Natural killer cell treated with Interleukin-12 subunit alpha and Interleukin-12 subunit beta and Interleukin-15 and Interleukin-18, amount 100 ng/mL, for 72 hours (primary cell): ENCODE results near the gene YES1. TPM values are rescaled to one million over a fixed set of nuclear protein-coding genes. Genes with fewer than 3 reads are reported as not detected.

Experiments
- ATAC-seq, 2 donors: fragments of 150-1000 bp; cut with Tn5 transposase in 1 of 2; sonication (Bioruptor Pico), chemical (Tn5 transposase) in 1 of 2; 2 replicates each; pipeline ENCODE4 v1.10.0; 2021
- DNase-seq: peaks from one replicate; pipeline ENCODE4 v3.0.0; 2022; ENCODE audit warnings: low spot score
- H3K27ac Mint-ChIP-seq, 2 donors: 1 replicate in 1 of 2; 2 replicates in 1 of 2; pipeline ENCODE4 v1.8.0; 2022; ENCODE audit warnings: mixed read lengths in 2 of 2, mild to moderate bottlenecking in 1 of 2, moderate library complexity in 1 of 2
- H3K27me3 Mint-ChIP-seq, 2 donors: 1 replicate in 1 of 2; 2 replicates in 1 of 2; pipeline ENCODE4 v1.8.0; 2022; ENCODE audit warnings: mixed read lengths in 2 of 2
- H3K36me3 Mint-ChIP-seq: one replicate; pipeline ENCODE4 v1.8.0; 2022; ENCODE audit warnings: mixed read lengths
- H3K4me1 Mint-ChIP-seq, 2 donors: 1 replicate in 1 of 2; 2 replicates in 1 of 2; pipeline ENCODE4 v1.8.0; 2022; ENCODE audit warnings: low read depth in 2 of 2, mixed read lengths in 2 of 2, mild to moderate bottlenecking in 1 of 2
- H3K4me3 Mint-ChIP-seq: one replicate; pipeline ENCODE4 v1.8.0; 2022; ENCODE audit warnings: mixed read lengths
- H3K9me3 Mint-ChIP-seq: 2 replicates; pipeline ENCODE4 v1.8.0; 2022; ENCODE audit warnings: mixed read lengths
- total RNA-seq, 2 donors: library from RNA; stranded (reverse); gene quantifications; one replicate each; pipeline ENCODE4 v1.2.3, GENCODE V29; 2022

YES1 gene
- total RNA-seq, 2 donors from 2014 or later: 30.8 to 33.3 TPM

DNA sequence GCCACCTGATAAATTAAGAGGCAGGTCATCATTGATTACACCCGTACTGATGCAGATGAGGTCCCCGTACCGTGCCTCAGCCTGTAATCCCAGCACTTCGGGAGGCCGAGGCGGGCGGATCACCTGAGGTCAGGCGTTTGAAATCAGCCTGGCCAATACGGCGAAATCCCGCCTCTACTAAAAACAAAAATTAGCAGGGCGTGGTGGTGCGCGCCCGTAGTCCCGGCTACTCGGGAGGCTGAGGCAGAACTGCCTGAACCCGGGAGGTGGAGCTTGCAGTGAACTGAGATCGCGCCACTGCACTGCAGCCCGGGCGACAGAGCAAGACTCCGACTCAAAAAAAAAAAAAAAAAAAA, 98.9 kb downstream of the YES1 start:
- Mint-ChIP-seq H3K27ac (no peak overlapping the region), H3K27me3 (no peaks in the 10 kb centered on the region), H3K4me3 (no peak overlapping the region), H3K36me3 (peaks cover 11% of the 10 kb centered on the region), H3K4me1 (peaks cover 32 to 44% of the 10 kb centered on the region in 2 donors), H3K9me3 (no peaks in the 10 kb centered on the region)
- DNase-seq (no peak), ATAC-seq (no peak)

DNA sequence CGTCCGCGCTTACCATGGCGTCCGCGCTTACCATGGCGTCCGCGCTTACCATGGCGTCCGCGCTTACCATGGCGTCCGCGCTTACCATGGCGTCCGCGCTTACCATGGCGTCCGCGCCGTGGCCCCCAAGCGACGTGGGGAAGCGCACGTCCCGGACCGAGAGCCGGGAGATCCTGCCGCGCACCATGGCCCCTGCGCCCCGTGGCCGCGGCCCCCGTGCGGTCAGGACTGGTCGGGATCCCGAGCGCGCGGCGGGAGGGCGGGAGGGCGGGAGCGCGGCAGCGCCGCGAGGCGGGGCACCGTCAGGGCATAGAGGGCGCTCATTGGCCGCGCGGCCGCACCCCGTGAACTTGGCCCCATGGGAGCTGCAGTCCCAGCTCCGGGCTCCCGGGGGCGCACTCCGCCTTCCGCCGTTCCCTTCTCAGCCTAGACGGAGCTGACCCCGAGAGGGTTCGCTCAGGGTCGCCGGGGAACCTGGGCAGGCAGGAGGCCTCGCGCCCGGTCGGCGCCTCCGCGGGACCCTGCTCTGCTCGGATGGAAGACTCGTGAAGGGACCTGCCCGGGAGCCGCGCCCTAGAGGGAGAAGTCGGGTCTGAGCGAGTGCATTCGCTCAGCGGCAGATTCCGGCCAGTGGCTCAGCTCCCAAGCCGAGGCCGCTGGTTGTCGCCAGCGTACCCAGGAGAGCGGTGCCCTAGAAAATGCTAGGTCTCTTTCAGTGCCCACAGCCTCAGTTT, 99.5 kb downstream of the YES1 start, which contains the start of gene ENOSF1:
ENOSF1 (minus strand) TSS at position 230 of the 734 bp plus-strand sequence; CDS start at position 187, 43 bp downstream.
- H3K36me3 Mint-ChIP-seq: peaks cover 11% of the 10 kb centered on the region
- H3K27ac Mint-ChIP-seq: peak within 1 kb of the TSS; percentile 97 to 98
- peaks cover 32 to 44% of the 10 kb centered on the region in 2 donors for H3K4me1 Mint-ChIP-seq
- DNase-seq: peak; percentile 86
- peak within 1 kb of the TSS; percentile 98 for H3K4me3 Mint-ChIP-seq
- ATAC-seq: peak; percentile 89 to 96
- no peaks in the 10 kb centered on the region for H3K27me3 Mint-ChIP-seq
- no peaks in the 10 kb centered on the region for H3K9me3 Mint-ChIP-seq

DNA sequence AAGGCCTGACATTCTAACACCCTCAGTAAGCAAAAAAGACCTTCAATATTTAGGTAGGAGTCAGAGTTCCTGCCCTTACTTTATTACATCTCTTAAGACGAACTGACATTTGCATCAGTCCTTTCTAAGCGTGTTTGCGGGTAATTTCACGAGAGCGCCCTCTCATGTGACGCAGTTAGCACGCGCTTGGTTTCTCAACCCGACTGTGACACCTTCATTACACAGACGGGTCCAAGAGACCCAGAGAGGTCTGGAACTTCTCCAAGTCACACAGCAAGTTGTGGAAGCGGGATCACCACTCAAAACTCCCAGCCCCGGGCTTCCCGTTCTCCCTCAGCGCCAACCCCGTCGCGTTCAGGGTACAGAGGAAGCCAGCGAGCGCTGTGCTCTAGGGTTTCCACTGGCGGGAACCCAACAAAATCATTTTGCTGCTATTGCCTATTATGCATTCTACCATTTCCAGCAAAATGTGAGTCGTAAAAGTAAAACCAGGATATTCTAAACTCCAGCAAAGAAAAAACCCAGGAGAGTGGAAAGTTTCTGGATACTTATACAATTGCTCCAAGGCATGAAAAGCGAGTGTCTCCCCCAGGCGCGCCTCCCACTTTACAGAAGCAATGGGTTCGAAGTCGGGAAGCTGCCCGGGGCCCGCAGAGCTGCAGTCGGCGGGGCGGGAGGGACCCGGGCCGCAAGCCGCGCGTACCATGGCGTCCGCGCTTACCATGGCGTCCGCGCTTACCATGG, 100.2 kb downstream of the YES1 start:
- Mint-ChIP-seq H3K27me3 (no peaks in the 10 kb centered on the region), H3K4me3 (peak overlapping the region; percentile 98), H3K9me3 (no peaks in the 10 kb centered on the region), H3K36me3 (peaks cover 11% of the 10 kb centered on the region), H3K27ac (peak overlapping the region; percentile 97 to 98), H3K4me1 (peaks cover 30 to 44% of the 10 kb centered on the region in 2 donors)
- DNase-seq (peak; percentile 73), ATAC-seq (peak; percentile 64 to 68)

DNA sequence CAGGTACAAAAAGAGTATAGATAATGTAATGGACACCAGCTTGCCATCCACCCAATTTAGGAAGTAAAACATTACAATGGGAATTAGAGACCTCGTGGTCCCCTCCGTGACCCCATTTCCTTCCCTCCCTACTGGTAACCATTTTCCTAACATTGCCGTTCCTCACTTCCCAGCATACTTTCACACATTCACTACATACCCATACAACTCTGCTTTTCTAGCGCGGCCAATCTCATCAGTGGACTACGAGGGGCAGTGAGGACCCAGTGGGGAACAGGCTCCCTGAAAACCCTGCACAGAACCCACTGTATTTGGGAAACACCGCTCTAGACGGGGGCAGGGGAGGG, 100.8 kb downstream of the YES1 start:
- no peak for DNase-seq
- Mint-ChIP-seq H3K27ac (peak overlapping the region; percentile 97 to 98), H3K27me3 (no peaks in the 10 kb centered on the region), H3K36me3 (peaks cover 11% of the 10 kb centered on the region), H3K4me3 (peak overlapping the region; percentile 98), H3K4me1 (peaks cover 28 to 41% of the 10 kb centered on the region in 2 donors), H3K9me3 (no peaks in the 10 kb centered on the region)
- no peak for ATAC-seq

DNA sequence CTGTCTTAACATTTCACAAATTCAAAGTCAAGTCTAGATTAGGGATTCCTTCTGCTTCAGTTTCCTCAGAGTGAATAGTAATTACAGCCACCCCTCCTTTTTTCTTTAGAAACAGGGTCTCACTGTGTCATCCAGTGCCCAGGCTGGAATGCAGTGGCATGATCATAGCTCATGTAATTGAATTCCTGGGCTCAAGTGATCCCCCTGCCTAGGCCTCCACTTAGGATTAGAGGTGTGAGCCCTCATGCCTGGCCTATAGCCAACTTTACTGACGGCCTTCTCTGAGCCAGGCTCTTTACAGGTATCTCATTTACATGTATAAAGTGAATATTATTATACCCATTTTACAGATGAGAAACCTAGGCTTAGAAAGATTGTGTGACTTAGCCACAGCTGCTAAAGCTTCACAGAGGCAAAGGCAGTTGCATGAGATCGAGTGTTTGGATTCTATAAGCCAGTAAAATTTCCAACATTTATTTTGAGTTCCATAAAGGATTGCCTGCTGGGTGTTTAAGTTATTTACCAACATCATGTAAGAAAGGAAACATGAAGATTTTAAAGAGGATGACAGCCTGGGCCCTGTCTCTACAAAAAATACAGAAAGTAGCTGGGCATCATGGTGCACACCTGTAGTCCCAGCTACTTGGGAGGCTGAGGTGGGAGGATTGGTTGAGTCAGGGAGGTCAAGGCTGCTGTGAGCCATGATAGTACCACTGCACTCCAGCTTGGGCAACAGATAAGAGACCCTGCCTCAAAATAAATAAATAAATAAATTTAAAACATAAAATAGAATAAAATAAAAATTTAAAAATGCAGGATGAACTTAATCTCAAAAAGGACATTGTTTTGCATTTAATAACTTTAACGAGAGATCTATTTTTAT, 101.4 kb downstream of the YES1 start:
- ATAC-seq (no peak), DNase-seq (no peak)
- peaks cover 25 to 35% of the 10 kb centered on the region in 2 donors for H3K4me1 Mint-ChIP-seq
- H3K9me3 Mint-ChIP-seq: no peaks in the 10 kb centered on the region
- H3K27me3 Mint-ChIP-seq: no peaks in the 10 kb centered on the region
- H3K27ac Mint-ChIP-seq: peak overlapping the region; percentile 97 to 98
- peaks cover 11% of the 10 kb centered on the region for H3K36me3 Mint-ChIP-seq
- peak overlapping the region; percentile 98 for H3K4me3 Mint-ChIP-seq

DNA sequence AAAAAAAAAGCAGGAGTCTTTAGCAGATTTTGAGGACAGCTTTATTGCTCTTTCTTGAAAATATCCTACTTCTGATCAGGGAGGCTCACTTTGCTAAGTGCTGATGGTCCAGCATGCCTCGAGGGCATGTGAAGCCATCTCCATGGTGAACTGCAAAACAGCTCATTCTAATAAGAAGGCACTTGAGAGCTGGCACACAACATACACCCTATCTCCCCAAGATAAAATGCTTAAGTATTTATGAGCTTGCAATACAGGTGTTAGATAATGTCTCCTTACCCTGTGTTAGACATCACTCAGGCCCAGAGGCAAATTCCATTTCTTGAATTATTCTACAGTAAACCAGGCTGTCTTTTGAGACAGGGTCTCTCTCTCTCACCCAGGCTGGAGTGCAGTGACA, 102.3 kb downstream of the YES1 start:
- ATAC-seq (no peak), DNase-seq (no peak)
- no peak overlapping the region for H3K27ac Mint-ChIP-seq
- H3K4me3 Mint-ChIP-seq: no peak overlapping the region
- H3K9me3 Mint-ChIP-seq: no peaks in the 10 kb centered on the region
- H3K27me3 Mint-ChIP-seq: no peaks in the 10 kb centered on the region
- H3K4me1 Mint-ChIP-seq: peaks cover 18 to 26% of the 10 kb centered on the region in 2 donors
- H3K36me3 Mint-ChIP-seq: peaks cover 18% of the 10 kb centered on the region

DNA sequence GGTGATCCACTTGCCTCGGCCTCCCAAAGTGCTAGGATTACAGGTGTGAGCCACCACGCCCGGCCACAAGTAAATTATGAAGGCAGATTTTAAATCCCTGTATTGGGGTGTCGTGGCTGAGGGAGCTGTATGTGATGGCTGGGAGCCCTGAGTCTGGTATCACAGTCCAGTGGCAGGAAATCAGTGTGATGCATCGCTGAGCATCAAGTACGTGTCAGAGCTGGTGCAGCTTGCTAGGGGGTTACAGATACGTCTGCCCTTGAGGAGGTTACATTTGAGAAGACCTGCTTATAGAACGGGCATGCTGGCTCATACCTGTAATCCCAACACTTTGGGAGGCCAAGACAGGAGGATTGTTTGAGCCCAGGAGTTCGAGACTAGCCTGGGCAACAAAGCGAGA, 103.9 kb downstream of the YES1 start:
- DNase-seq (no peak), ATAC-seq (no peak)
- H3K4me1 Mint-ChIP-seq: peaks cover 17 to 22% of the 10 kb centered on the region in 2 donors
- no peak overlapping the region for H3K27ac Mint-ChIP-seq
- H3K36me3 Mint-ChIP-seq: peaks cover 19% of the 10 kb centered on the region
- no peaks in the 10 kb centered on the region for H3K9me3 Mint-ChIP-seq
- H3K4me3 Mint-ChIP-seq: no peak overlapping the region
- no peaks in the 10 kb centered on the region for H3K27me3 Mint-ChIP-seq

DNA sequence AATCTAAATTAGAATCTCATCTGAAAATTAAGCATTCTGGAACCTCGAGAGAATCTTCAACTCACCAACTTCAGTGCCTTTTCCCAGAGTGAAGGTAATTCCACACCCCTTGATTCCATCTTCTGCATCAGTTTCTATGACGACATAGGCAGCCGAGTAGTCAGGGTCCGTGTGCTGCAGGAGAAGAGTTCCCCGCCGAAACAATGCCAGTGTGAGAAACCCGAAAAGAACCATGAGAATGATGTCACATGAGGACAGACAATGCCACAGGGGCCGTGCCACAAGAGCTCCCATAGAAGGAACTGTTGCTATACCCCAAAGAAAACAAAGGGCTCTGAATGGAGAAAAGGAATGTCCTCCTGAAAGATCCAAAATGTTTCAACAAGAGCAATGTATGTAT, 105.6 kb downstream of the YES1 start:
- Mint-ChIP-seq H3K4me1 (peaks cover 19 to 21% of the 10 kb centered on the region in 2 donors), H3K27ac (no peak overlapping the region), H3K4me3 (no peak overlapping the region), H3K9me3 (no peaks in the 10 kb centered on the region), H3K36me3 (peaks cover 22% of the 10 kb centered on the region), H3K27me3 (no peaks in the 10 kb centered on the region)
- DNase-seq: no peak
- no peak for ATAC-seq

DNA sequence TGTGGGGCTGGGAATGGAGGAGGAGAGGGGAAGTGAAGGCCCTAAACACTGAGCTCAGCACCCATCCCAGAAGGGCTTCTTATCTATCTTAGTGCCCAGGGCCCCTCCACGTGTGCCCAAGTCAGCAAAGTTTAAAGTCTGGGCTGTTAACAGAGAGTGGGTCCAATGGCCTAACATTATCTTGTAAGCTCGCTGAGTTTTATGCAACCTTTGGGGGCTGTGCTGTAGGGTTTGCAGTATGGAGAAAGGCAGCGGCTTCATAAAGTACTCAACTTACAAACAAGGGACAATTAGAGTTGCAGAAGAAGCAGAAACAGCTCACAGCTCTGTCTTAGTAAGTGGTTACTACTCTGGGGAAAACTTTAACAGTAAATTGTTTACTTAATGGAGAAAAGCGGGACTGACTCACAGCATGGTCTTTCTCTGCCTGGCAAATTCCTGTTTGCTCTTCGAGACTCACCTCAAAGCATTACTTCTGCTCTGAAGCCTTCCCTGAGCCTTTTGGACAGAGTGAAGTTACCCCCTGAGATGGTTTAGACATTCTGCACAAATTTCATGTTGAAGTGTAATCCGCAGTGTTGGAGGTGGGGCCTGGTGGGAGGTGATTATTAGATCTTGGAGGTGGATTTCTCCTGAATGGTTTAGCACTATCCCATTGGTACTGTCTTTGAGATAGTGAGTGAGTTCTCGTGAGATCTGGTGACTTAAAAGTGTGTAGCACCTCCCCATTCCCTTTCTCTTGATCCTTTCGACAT, 108.7 kb downstream of the YES1 start:
- Mint-ChIP-seq H3K27me3 (no peaks in the 10 kb centered on the region), H3K4me3 (peak overlapping the region; percentile 11), H3K36me3 (peaks cover 13% of the 10 kb centered on the region), H3K9me3 (no peaks in the 10 kb centered on the region), H3K27ac (peak overlapping the region; percentile 55 to 73), H3K4me1 (peaks cover 7 to 8% of the 10 kb centered on the region in 2 donors)
- no peak for ATAC-seq
- DNase-seq: no peak

DNA sequence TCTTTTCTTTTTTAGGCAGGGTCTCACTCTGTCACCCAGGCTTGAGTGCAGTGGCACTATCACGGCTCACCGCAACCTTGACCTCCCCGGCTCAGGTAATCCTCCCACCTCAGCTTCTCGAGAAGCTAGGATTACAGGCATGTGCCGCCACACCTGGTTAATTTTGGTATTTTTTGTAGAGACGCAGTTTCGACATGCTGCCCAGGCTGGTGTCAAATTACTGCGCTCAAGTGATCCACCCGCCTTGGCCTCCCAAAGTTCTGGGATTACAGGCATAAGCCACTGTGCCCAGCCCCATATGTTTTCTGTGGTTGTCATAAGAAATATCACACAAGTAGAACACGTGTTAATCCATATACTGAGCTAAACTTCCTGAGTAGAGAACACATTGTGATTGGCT, 114.2 kb downstream of the YES1 start:
- H3K36me3 Mint-ChIP-seq: peaks cover 2% of the 10 kb centered on the region
- no peaks in the 10 kb centered on the region for H3K27me3 Mint-ChIP-seq
- ATAC-seq (no peak), DNase-seq (no peak)
- no peak overlapping the region for H3K27ac Mint-ChIP-seq
- H3K9me3 Mint-ChIP-seq: no peaks in the 10 kb centered on the region
- no peak overlapping the region for H3K4me3 Mint-ChIP-seq
- peaks cover 2% of the 10 kb centered on the region in 2 donors for H3K4me1 Mint-ChIP-seq

DNA sequence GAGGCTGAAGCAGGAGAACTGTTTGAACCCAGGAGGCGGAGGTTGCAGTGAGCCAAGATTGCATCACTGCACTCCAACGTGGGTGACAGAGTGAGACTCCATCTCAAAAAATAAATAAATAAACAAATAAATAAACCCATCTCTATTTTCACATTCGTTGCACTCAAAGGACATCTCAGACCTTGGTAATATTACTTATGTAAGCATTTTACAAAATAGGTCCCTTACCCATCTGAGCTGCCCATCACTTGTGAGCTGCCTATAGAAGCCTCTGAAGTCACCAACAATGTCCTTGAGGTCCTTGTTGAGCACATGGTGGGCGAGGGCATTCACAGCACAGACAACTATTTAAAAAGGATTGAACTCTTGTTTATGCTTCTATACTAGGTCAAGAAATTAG, 115.0 kb downstream of the YES1 start:
- DNase-seq (no peak), ATAC-seq (no peak)
- Mint-ChIP-seq H3K27ac (no peak overlapping the region), H3K9me3 (no peaks in the 10 kb centered on the region), H3K4me3 (no peak overlapping the region), H3K4me1 (no peaks in the 10 kb centered on the region), H3K27me3 (no peaks in the 10 kb centered on the region), H3K36me3 (no peaks in the 10 kb centered on the region)

DNA sequence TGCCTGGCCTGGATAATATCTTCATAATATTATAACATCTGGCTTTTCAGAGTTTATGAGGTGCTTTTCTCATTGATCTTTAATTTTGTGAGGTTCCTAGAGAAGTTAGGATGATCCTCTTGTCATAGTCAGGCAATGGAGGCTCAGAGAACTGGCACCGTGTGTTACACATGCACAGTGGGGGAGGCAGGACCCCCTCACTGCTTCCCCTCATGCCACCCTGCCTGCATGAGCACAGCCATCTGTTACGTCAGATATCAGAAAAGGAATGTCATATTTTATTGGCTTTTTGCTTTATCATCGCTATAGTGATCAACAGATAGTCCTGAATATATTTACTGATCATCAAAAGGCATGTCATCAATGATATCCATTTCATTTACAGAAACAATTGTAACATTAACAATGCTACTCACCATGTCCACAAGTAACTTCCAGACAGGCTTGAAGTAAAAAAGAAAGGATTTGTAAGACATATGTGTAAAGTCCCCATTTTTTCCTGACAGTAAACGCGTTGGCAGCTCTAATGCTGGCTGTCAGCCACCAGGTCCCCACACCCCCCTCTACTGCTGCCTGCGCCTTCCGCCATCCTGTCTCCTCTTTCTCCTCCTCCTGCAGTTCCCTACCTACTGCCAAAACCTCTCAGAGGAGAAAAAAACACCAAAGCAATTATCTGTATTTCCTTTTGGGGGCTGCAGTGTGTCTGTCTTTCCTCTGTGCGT, 118.4 kb downstream of the YES1 start:
- no peak for DNase-seq
- H3K4me3 Mint-ChIP-seq: no peak overlapping the region
- H3K4me1 Mint-ChIP-seq: no peaks in the 10 kb centered on the region
- H3K36me3 Mint-ChIP-seq: no peaks in the 10 kb centered on the region
- H3K27ac Mint-ChIP-seq: peak overlapping the region in 1 of 2 donors; percentile 18
- no peaks in the 10 kb centered on the region for H3K9me3 Mint-ChIP-seq
- no peak for ATAC-seq
- no peaks in the 10 kb centered on the region for H3K27me3 Mint-ChIP-seq

DNA sequence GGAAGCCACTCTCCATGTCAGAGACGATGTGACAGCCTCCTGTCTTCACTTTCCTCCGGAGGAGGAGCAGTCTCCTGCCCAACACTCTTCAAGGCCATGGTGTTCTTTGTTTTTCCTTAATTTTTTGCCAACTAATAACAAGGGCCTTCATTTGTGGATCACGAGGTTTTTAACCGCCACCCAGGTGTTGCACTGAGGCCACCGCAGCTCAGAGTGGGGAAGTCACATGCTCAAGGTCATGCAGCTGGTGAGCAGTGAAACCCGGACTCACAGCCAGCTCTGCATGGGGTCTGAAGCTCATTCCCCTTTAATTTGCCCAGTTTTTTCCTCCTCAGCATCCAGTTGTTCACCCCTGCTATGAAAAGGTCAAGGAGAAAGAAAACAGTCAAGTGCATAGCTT, 119.2 kb downstream of the YES1 start:
- Mint-ChIP-seq H3K4me1 (no peaks in the 10 kb centered on the region), H3K36me3 (no peaks in the 10 kb centered on the region), H3K9me3 (no peaks in the 10 kb centered on the region), H3K27me3 (no peaks in the 10 kb centered on the region), H3K4me3 (no peak overlapping the region), H3K27ac (peak overlapping the region in 1 of 2 donors; percentile 18)
- DNase-seq (no peak), ATAC-seq (no peak)
